ENCODE measurements around the gene KY.

- TF ChIP-seq CTCF (IDR thresholded peaks at IDR 0.05) (no peak), POLR2AphosphoS5 (IDR thresholded peaks at IDR 0.05; ENCODE audit: low read depth, low read length) (no peak), TCF7L2 (IDR thresholded peaks at IDR 0.05; ENCODE audit: low read depth, low read length) (no peak), SIN3A (IDR thresholded peaks at IDR 0.05; ENCODE audit: borderline replicate concordance, insufficient read depth, low read depth, low read length) (no peak)
- TF ChIP-seq, protein P1, sequence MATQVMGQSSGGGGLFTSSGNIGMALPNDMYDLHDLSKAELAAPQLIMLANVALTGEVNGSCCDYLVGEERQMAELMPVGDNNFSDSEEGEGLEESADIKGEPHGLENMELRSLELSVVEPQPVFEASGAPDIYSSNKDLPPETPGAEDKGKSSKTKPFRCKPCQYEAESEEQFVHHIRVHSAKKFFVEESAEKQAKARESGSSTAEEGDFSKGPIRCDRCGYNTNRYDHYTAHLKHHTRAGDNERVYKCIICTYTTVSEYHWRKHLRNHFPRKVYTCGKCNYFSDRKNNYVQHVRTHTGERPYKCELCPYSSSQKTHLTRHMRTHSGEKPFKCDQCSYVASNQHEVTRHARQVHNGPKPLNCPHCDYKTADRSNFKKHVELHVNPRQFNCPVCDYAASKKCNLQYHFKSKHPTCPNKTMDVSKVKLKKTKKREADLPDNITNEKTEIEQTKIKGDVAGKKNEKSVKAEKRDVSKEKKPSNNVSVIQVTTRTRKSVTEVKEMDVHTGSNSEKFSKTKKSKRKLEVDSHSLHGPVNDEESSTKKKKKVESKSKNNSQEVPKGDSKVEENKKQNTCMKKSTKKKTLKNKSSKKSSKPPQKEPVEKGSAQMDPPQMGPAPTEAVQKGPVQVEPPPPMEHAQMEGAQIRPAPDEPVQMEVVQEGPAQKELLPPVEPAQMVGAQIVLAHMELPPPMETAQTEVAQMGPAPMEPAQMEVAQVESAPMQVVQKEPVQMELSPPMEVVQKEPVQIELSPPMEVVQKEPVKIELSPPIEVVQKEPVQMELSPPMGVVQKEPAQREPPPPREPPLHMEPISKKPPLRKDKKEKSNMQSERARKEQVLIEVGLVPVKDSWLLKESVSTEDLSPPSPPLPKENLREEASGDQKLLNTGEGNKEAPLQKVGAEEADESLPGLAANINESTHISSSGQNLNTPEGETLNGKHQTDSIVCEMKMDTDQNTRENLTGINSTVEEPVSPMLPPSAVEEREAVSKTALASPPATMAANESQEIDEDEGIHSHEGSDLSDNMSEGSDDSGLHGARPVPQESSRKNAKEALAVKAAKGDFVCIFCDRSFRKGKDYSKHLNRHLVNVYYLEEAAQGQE (IDR thresholded peaks at IDR 0.05; ENCODE audit: insufficient read depth in 1 of 2, low read depth in 2 of 2, low read length in 1 of 2) = no peak
These were observed 43.5 kb downstream of the KY start for GRCh38 chr3:134607054-134608022.

Measured in Panc1 (cell line).